NCI-H748 (cell line): ENCODE measurements around the gene KCNK2.
"Not testable (repeated sequence)": the region's sequence is repeated elsewhere in the genome, so short reads cannot be mapped to it uniquely, and the experiment has no call there.

Experiments
- DNase-seq: peaks from one replicate; lab custom pipeline; 2025; ENCODE audit not compliant: unreplicated experiment; lab: John Stamatoyannopoulos, UW

The KCNK2 gene

DNA sequence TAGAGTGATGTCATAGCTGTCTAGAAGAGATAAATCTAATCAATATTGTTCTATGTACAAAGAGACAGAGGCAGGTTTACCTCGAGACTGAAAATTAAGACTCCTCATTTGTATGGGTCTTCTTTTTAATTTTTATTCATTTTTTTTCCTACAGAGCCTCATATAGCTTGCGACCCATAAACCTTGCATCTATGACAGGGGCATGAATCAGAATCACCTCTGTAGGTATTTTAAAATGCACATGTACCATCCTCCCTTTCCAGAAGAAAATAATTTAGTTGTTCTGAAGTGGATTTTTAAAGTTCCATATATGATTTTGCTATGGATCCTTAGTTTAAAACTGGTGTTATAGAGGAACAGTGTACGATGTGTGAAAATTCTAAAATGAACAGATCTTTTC is 64.5 kb downstream of the KCNK2 start:
- DNase-seq, result no peak

- DNase-seq, result no peak
These were observed 69.5 kb downstream of the KCNK2 start for GRCh38 chr1:215151841-215152549.

- DNase-seq, result no peak
These were observed 73.7 kb downstream of the KCNK2 start for GRCh38 chr1:215156232-215156631.

GRCh38 chr1:215160351-215160750 is 77.8 kb downstream of the KCNK2 start:
- no peak for DNase-seq

- not testable (repeated sequence) for DNase-seq
These were observed 80.6 kb downstream of the KCNK2 start for GRCh38 chr1:215163144-215163543.

DNA sequence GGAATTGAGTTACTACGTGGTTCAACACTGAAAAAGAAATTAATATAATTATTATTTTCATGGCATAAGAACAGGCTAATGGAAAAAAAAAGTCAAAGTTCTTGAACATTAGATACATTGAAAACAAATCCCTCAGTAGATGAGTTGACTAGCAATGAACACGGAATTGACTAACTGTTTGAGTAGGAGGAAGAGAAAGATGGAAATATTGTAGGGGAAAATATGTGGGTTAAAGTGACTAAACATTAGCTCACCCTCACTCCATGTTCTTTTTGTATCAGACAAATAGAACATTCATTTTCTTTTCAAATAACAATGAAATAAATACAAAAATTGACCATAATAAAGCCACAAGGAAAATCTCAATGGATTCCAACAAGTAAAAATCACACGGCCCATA is 84.3 kb downstream of the KCNK2 start:
- DNase-seq, result no peak

GRCh38 chr1:215181518-215181917 is 99.0 kb downstream of the KCNK2 start:
- DNase-seq, result peak; percentile 16

GRCh38 chr1:215185067-215185620 is 102.6 kb downstream of the KCNK2 start:
- no peak for DNase-seq

GRCh38 chr1:215188302-215188950 is 105.9 kb downstream of the KCNK2 start:
- peak; percentile 85 for DNase-seq

GRCh38 chr1:215192306-215192705 is 109.8 kb downstream of the KCNK2 start:
- no peak for DNase-seq

DNA sequence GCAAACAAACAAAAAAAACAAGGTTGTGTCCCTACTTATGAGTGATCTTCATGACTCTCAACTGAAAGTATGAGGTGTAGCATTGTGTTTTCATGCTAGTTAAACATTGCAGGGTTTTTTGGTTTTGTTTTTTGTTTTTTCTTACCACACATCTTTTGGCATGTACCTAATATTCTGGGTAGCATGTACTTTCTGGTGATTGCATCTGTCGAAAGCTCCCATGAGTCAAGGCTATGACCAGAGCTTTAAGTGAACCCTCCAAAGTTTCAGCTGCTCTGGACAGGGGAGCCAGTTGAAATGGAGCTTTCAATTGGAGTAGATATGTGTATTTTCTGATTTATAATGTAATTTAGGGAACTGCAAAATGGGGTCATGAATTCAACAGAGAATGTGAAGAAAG is 115.5 kb downstream of the KCNK2 start:
- no peak for DNase-seq

DNA sequence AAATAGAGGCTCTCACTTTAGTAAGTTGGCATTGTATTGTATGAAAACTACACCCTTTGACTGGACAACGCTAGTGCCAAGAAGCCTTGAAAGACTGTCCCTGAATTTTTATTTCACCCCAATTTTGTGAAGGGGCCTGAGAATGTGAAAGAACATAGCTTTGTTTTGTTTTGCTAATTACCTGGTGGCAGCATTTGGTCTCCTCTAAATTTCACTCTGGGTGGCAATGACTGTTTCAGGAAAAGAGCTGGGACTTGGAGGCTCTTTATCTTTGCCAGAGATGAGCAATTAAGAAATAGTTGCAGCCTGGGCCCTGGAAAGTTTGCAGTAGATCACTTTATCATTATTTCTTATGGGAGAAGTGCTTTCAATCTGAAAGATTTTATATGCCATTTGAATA is 117.6 kb downstream of the KCNK2 start:
- DNase-seq, result no peak

- no peak for DNase-seq
These were observed 118.7 kb downstream of the KCNK2 start for GRCh38 chr1:215201283-215201682.

DNA sequence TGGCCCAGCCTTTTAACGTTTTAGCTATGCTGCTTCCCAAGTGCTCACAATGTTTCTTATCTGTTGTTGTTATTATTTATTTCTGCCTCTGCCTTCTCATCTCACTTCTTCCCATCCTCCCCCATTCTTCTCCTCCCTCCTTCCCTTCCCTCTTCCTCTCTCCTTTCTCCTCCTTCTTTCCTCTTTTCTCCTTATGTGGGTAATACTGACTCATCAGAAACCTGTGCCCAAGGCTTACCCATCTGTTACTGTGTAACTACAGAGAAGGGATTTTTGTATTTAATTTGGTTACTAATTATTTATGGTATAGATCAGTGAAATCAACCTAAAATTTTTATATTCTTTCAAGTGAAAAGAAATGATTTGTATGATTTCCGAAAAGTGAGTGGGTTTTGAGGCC is 120.3 kb downstream of the KCNK2 start:
- DNase-seq, result no peak

DNA sequence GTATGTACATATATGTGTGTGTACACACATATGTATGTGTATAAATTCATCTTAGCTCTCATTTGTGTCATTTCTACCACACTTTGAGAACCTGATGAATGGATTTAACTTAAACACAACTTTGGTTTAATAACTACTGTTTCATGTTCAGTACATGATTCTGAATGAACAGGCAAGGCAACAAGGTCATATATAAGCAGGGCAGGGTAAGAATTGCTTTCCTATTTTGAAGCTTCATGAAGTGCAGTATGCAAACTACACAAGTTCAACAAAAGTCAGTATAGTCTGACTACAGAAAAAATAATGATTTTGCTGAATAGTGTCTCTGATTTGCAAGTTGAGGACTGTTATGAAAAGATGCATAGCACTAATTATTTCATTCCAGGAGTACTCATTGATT is 127.6 kb downstream of the KCNK2 start:
- DNase-seq, result no peak

GRCh38 chr1:215215846-215216245 is 133.3 kb downstream of the KCNK2 start:
- DNase-seq, result no peak

DNA sequence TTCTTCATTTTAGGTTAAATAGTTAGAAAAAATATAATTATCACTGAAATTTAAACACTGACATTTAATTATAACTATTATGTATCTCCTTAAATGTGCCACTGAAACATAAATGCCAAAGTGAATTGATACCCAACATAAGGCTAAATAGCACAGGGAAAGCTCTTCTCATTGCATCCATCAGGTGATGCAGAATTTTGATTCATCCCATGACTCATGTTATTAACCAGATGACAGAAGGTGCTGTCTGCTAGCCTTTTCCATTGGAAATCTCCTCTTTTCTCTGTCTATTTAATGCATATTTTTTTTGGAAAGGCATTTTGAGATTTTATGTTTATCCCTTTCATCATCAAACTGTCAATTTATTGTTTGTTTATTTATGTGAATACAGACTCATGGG is 136.8 kb downstream of the KCNK2 start:
- DNase-seq, result no peak

DNA sequence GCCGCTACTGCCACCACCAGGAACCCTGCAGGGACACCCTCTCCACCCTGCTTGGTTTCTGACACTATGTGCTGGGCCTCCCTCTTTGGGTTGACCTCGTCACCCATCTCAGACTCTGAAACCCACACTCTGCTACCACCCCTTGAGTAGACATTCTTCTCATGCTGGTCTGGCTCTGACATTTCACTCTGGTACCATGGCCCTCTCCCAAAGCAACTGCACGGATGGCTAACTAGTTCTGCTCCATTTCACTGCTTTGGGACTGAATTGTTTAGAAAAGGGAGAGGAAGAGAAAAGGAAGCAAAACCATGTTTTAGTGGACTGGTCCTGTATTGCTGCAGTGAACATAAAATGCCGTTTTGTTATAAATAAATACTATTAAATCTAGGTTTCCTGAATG is 137.8 kb downstream of the KCNK2 start:
- DNase-seq, result no peak

GRCh38 chr1:215226757-215227156 is 144.2 kb downstream of the KCNK2 start:
- no peak for DNase-seq

DNA sequence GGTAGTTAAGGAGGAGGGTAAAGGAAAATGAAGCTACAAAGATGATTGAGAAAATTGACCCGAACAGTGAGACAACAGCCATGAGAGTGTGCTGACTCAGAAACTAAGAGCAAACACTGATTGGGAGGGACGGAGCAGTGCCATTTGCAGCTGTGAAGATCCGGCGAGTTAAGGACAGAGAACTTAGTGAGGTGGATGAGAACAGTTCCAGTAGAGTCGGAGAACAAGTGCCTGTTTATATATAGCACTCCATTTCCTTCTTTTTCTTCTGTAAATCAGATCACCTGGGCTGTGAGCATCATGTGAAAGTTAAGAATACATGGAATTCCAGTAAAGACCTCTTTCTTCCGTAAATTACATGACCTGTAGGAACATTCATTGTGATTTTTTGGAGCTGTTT is 145.7 kb downstream of the KCNK2 start:
- no peak for DNase-seq

DNA sequence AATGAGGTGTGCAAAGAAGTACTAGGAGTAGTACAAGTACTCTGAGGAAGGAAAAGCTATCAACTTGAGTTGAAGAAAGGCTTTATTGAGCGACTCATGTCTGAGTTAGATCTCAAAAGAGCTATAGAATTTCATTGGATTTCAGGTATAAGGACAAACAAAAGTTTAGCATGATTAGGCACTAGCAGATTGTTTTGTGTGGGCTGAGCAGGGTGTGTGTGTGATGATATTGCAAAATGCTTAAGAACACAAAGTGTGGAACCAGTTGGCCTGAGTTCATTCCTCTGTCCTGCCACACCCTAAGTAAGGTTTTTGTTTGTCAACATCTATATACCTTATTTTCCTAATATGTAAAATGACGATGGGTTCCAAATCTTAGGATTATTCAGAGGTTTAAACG is 158.9 kb downstream of the KCNK2 start:
- DNase-seq, result no peak

DNA sequence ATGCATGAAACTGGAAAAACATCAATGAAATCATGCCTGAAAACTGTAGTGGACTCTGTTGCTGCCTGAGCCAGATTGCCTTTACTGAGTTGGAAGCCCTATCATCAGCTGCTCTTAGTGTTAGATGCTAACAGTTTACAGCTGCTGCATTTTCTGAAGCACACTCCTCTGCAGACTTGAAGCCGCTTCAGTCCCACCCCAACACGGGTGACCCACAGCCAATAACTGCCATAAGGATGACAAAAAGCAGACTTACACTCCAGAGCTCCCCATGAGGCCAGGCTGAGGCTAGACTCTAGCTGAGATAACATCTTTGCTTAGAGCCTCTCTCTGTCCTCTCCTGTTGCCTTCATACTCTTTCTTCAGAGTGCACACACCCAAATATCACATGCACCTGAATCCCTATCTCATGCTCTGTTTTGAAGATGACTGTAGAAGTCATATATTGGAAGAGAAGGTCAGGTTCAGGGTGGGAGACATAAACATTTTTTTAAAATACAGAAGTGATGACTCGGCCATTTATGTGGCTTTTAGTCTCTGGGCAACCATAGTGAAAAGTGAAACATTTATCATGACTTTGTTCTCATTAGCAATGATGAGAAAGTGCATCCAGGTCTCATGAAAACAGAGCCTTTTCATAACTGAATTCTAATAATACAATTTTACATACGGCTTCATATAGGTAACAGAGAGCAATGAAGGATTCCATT is 161.0 kb downstream of the KCNK2 start:
- DNase-seq, result no peak
